HG03045 (cell line): ENCODE data around the gene KLHL21.
A peak's percentile ranks its signal among the peaks of the same experiment; 100 is the strongest.
"Not testable (repeated sequence)": the region's sequence is repeated elsewhere in the genome, so short reads cannot be mapped to it uniquely, and the experiment has no call there.

Experiments
- ATAC-seq: cut with Tn5 transposase; IDR thresholded peaks from one replicate; pipeline ENCODE4 v1.9.1; 2021; ENCODE audit warnings: mild to moderate bottlenecking, moderate library complexity; ENCODE audit not compliant: unreplicated experiment

Gene KLHL21

GRCh38 chr1:6585081-6585722 lies 17.5 kb downstream of the KLHL21 start:
- no peak for ATAC-seq

DNA sequence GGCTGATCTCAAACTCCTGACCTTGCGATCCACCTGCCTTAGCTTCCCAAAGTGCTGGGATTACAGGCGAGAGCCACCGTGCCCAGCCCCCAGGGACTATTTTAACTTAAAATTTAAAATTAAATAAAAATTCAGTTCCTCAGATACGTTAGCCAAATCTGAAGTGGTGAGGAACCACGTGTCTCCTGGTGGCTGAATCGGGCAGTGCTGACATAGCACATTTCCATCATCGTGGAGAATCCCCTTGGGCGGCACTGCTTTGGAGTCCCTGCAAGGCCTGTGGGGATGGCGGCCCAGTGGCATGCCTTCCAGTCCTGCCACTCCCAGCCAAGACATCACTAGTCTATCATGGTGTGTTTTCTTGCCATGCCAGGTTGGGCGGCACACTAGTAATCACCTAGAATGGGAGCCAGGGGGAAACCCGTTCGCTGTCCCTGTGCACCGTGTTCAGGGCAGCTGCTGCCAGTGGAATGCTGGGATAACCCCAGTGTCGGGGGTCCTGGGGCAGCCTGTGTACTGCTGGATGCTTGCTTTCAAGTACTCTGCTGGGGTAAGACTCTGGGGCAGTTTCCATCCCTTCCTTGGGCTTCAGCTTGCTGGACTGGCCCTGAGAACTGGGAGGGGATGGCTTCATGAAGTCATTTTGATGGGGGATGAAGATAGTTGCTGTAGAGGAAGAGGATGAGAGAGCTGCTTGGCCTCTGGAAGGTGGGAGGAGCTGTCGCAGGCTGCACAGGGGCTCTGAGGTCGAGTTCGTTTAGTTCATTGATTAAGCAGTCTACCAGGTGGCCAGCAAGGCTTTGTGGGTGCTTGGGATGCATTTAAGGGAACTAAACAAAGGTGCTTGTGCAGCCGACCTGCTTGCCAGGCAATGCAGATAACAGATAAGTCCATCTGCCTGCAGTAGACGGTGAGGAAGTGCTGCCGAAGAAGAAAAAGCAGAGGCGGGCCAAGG lies 18.3 kb downstream of the KLHL21 start:
- no peak for ATAC-seq

DNA sequence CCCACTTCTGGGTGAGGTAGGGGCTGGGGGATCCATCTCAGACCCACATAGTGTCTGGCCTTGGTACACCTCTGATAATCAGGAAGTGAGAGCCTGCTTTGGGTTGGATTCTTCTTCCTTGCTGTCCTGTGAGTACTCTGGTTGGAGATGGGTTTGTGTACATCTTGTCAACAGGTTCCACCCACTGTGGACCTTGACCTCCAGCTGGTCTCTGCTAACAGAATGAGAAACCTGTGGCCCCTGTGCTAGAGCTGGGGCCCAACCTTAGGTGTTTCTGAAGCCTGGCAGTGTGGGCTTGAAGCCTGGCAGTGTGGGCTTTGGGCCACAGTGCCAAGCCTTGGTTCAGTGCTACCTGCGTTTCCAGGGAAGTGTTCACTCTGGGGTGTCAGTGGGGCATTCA lies 20.3 kb downstream of the KLHL21 start:
- ATAC-seq: no peak

- ATAC-seq: no peak
These were observed 20.9 kb downstream of the KLHL21 start for GRCh38 chr1:6581561-6582305.

DNA sequence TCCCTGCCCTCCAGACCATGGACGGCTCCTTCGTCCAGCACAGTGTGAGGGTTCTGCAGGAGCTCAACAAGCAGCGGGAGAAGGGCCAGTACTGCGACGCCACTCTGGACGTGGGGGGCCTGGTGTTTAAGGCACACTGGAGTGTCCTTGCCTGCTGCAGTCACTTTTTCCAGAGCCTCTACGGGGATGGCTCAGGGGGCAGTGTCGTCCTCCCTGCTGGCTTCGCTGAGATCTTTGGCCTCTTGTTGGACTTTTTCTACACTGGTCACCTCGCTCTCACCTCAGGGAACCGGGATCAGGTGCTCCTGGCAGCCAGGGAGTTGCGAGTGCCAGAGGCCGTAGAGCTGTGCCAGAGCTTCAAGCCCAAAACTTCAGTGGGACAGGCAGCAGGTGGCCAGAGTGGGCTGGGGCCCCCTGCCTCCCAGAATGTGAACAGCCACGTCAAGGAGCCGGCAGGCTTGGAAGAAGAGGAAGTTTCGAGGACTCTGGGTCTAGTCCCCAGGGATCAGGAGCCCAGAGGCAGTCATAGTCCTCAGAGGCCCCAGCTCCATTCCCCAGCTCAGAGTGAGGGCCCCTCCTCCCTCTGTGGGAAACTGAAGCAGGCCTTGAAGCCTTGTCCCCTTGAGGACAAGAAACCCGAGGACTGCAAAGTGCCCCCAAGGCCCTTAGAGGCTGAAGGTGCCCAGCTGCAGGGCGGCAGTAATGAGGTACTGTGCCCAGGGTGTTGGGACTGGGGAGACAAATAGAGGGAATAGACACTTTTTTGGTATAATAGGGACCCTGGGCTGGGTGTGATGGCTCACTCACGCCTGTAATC lies 21.9 kb downstream of the KLHL21 start:
- no peak for ATAC-seq

DNA sequence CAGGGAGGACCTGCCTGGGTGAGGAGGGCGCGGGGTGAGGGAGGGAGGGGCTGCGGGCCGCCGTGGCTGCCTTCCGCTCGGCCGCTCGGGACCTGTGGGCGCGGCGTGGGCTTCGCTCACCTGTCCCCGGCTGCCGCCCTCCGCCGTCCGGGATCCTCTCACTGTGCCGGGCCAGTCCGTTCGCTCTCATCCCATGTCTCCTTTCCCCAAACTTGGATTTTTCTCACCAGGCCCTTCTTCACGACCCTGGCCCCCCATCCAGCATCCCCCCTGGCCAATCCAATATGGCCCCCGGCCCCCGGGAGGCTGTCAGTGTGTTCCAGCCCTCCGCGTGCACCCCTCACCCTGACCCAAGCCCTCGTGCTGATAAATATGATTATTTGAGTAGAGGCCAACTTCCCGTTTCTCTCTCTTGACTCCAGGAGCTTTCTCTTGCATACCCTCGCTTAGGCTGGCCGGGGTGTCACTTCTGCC lies 22.5 kb downstream of the KLHL21 start:
- ATAC-seq: peak; percentile 19

DNA sequence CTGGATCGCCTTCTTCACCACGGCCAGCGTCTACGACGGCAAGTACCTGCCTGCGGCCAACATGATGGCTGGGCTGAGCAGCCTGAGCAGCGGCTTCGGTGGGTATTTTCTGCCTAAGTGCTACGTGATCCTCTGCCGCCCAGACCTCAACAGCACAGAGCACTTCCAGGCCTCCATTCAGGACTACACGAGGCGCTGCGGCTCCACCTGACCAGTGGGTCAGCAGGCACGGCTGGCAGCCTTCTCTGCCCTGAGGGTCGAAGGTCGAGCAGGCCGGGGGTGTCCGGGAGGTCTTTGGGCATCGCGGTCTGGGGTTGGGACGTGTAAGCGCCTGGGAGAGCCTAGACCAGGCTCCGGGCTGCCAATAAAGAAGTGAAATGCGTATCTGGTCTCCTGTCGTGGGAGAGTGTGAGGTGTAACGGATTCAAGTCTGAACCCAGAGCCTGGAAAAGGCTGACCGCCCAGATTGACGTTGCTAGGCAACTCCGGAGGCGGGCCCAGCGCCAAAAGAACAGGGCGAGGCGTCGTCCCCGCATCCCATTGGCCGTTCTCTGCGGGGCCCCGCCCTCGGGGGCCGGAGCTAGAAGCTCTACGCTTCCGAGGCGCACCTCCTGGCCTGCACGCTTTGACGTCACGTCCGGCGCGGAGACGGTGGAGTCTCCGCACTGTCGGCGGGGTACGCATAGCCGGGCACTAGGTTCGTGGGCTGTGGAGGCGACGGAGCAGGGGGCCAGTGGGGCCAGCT lies 23.1 kb downstream of the KLHL21 start, which contains the start of gene ZBTB48:
TSS of gene ZBTB48 (plus strand) at position 621 of the 745 bp plus-strand sequence. CDS start 616 bp downstream, outside the sequence.
- ATAC-seq: peak; percentile 92

DNA sequence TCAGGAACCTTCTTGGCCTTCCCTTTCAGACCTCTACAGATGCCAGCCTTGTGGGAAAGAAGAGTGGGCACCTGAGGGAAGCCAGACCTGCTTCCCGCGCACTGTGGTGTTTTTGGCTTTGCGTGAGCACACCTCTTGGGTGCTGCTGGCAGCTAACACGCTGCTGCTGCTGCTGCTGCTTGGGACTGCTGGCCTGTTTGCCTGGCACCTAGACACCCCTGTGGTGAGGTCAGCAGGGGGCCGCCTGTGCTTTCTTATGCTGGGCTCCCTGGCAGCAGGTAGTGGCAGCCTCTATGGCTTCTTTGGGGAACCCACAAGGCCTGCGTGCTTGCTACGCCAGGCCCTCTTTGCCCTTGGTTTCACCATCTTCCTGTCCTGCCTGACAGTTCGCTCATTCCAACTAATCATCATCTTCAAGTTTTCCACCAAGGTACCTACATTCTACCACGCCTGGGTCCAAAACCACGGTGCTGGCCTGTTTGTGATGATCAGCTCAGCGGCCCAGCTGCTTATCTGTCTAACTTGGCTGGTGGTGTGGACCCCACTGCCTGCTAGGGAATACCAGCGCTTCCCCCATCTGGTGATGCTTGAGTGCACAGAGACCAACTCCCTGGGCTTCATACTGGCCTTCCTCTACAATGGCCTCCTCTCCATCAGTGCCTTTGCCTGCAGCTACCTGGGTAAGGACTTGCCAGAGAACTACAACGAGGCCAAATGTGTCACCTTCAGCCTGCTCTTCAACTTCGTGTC lies 23.9 kb downstream of the KLHL21 start:
- ATAC-seq: no peak

GRCh38 chr1:6577831-6578525 lies 24.7 kb downstream of the KLHL21 start:
- ATAC-seq: no peak

DNA sequence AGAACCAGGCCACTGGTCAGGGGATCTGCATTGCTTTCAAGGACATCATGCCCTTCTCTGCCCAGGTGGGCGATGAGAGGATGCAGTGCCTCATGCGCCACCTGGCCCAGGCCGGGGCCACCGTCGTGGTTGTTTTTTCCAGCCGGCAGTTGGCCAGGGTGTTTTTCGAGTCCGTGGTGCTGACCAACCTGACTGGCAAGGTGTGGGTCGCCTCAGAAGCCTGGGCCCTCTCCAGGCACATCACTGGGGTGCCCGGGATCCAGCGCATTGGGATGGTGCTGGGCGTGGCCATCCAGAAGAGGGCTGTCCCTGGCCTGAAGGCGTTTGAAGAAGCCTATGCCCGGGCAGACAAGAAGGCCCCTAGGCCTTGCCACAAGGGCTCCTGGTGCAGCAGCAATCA lies 27.9 kb downstream of the KLHL21 start:
- ATAC-seq: no peak

- no peak for ATAC-seq
These were observed 28.5 kb downstream of the KLHL21 start for GRCh38 chr1:6574025-6574620.

GRCh38 chr1:6572653-6573383 lies 29.9 kb downstream of the KLHL21 start:
- no peak for ATAC-seq

GRCh38 chr1:6570987-6571386 lies 31.7 kb downstream of the KLHL21 start:
- ATAC-seq: no peak

GRCh38 chr1:6570100-6570499 lies 32.6 kb downstream of the KLHL21 start:
- ATAC-seq: no peak

- no peak for ATAC-seq
These were observed 33.6 kb downstream of the KLHL21 start for GRCh38 chr1:6569033-6569432.

- ATAC-seq: no peak
These were observed 42.4 kb downstream of the KLHL21 start for GRCh38 chr1:6560267-6560666.

- ATAC-seq: not testable (repeated sequence)
These were observed 43.5 kb downstream of the KLHL21 start for GRCh38 chr1:6559161-6559560.
